Nephron progenitor cell (in vitro differentiated cells): ENCODE results near the gene ASGR2.
"Not testable (repeated sequence)": the region's sequence is repeated elsewhere in the genome, so short reads cannot be mapped to it uniquely, and the experiment has no call there.

Experiments
- DNase-seq: peaks from one replicate; pipeline ENCODE4 v3.0.0; 2021
- H3K27ac Mint-ChIP-seq: 2 replicates; pipeline ENCODE4 v1.8.0; 2021; ENCODE audit warnings: mild to moderate bottlenecking, moderate library complexity, mixed read lengths
- H3K27me3 Mint-ChIP-seq: 2 replicates; pipeline ENCODE4 v1.8.0; 2021; ENCODE audit warnings: mild to moderate bottlenecking, low read depth, mixed read lengths; ENCODE audit not compliant: poor library complexity
- H3K36me3 Mint-ChIP-seq: 2 replicates; pipeline ENCODE4 v1.8.0; 2021; ENCODE audit warnings: low read depth, mixed read lengths
- H3K4me1 Mint-ChIP-seq: 2 replicates; pipeline ENCODE4 v1.8.0; 2021; ENCODE audit warnings: mixed read lengths
- H3K4me3 Mint-ChIP-seq: 2 replicates; pipeline ENCODE4 v1.8.0; 2021; ENCODE audit warnings: mild to moderate bottlenecking, moderate library complexity, mixed read lengths
- H3K9me3 Mint-ChIP-seq: 2 replicates; pipeline ENCODE4 v1.8.0; 2021; ENCODE audit warnings: mild to moderate bottlenecking, moderate library complexity, mixed read lengths
- CTCF ChIP-seq: fragments of 200-600 bp; sonication (generic); IDR thresholded peaks from 2 replicates; pipeline ENCODE4 v1.5.0; 2021; ENCODE audit warnings: antibody characterized with exemption

ASGR2 gene, protein sequence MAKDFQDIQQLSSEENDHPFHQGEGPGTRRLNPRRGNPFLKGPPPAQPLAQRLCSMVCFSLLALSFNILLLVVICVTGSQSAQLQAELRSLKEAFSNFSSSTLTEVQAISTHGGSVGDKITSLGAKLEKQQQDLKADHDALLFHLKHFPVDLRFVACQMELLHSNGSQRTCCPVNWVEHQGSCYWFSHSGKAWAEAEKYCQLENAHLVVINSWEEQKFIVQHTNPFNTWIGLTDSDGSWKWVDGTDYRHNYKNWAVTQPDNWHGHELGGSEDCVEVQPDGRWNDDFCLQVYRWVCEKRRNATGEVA

DNA sequence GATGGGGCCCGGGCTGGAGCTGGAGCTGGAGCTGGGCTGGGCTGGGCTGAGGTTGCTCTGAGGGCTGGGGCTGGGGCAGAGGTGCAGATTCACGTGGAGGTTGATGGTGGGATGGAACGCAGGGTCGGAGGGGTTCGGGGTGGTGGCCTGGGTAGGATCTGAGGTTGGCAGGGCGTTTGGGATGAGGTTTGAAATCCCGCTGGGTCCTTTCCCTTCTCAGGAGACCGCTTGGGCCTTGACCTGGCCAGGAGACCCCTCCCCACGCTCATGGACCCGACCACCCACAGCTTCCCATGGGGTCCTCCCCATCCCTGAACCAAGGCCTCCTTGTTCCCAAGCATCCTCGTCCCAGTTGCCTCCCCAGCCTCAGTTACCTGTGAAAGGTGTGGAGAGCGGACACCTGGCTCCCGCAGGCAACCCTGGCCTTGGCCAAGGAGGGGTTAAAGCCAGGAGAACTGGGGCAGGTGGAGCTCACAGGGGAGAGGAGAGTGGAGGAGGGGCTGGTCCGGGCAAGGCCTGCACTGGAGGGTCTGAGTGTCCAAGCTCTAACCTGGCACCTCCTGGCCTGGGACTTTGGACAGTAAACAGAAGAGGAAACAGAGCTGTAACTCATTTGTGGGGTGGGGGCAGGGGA lies at the start of gene ASGR2:
TSS of gene ASGR2 (minus strand) at position 582 of the 634 bp plus-strand sequence. CDS start 582 bp downstream, outside the sequence.
- H3K36me3 Mint-ChIP-seq, result peaks cover 5% of the 10 kb centered on the region
- H3K9me3 Mint-ChIP-seq, result peaks cover 5% of the 10 kb centered on the region
- DNase-seq, result no peak
- H3K4me1 Mint-ChIP-seq, result peaks cover 25% of the 10 kb centered on the region
- peak within 1 kb of the TSS; percentile 76 for H3K27ac Mint-ChIP-seq
- no peak for TF ChIP-seq CTCF
- H3K27me3 Mint-ChIP-seq, result peaks cover 7% of the 10 kb centered on the region
- H3K4me3 Mint-ChIP-seq, result no peak within 1 kb of the TSS

DNA sequence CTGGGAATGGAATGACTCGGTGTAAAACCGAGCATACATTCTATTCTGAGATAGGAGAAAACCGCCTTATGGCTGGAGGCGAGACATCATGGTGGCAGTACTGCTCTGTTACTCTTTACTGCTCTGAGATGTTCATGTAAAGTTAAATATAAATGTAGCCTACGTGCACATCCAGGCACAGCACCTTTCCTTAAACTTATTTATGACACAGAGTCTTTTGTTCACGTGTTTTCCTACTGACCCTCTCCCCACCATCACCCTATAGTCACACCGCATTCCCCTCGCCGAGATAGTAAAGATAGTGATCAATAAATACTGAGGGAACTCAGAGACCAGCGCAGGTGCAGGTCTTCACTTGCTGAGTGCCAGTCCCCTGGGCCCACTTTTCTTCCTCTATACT lies 44.9 kb upstream of the ASGR2 start:
- H3K4me3 Mint-ChIP-seq, H3K36me3 Mint-ChIP-seq, H3K27ac Mint-ChIP-seq, DNase-seq, H3K9me3 Mint-ChIP-seq: not testable (repeated sequence)
- Mint-ChIP-seq H3K27me3 (peaks cover 11% of the 10 kb centered on the region), H3K4me1 (peaks cover 13% of the 10 kb centered on the region)

GRCh38 chr17:7158424-7158823 lies 43.8 kb upstream of the ASGR2 start:
- not testable (repeated sequence) for H3K36me3 Mint-ChIP-seq, H3K9me3 Mint-ChIP-seq, H3K27ac Mint-ChIP-seq, H3K4me3 Mint-ChIP-seq, DNase-seq
- H3K27me3 Mint-ChIP-seq, result peaks cover 12% of the 10 kb centered on the region
- H3K4me1 Mint-ChIP-seq, result peaks cover 13% of the 10 kb centered on the region

DNA sequence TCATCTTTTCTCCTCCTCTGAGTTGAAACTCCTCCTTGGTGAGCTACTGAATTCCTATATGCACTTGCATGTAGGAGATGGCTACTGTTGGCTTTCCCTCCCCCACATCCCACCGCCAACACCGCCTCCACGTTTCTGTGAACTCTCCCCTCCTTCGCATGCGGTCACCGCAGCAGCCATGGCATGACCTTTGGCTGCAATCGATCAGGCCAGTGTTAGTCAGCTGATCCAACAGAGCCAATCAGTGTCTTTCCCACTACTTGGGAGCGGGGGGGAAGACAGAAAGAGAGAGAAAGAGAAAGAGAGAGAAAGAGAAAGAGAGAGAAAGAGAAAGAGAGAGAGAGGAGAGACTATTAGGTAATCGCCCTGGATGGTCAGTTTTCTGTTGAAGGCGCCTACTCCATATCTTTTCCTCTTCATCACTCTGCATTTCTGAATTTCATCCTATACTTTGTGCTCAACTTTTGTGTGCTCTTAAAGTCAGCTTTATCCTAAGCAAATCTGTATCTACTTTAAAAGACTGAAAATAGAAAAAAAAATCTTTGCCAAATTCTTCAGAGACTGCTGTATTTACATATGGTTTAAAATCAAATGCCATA lies 41.8 kb upstream of the ASGR2 start:
- peaks cover 12% of the 10 kb centered on the region for H3K27me3 Mint-ChIP-seq
- no peak overlapping the region for H3K4me3 Mint-ChIP-seq
- no peaks in the 10 kb centered on the region for H3K36me3 Mint-ChIP-seq
- DNase-seq, result no peak
- H3K4me1 Mint-ChIP-seq, result peaks cover 13% of the 10 kb centered on the region
- TF ChIP-seq CTCF, result no peak
- peaks cover 4% of the 10 kb centered on the region for H3K9me3 Mint-ChIP-seq
- H3K27ac Mint-ChIP-seq, result no peak overlapping the region

GRCh38 chr17:7147772-7148171 lies 33.1 kb upstream of the ASGR2 start:
- no peaks in the 10 kb centered on the region for H3K36me3 Mint-ChIP-seq
- H3K27me3 Mint-ChIP-seq, result peaks cover 9% of the 10 kb centered on the region
- H3K4me1 Mint-ChIP-seq, result peaks cover 32% of the 10 kb centered on the region
- H3K9me3 Mint-ChIP-seq, result no peaks in the 10 kb centered on the region
- no peak overlapping the region for H3K27ac Mint-ChIP-seq
- no peak overlapping the region for H3K4me3 Mint-ChIP-seq
- TF ChIP-seq CTCF, result no peak
- DNase-seq, result no peak

DNA sequence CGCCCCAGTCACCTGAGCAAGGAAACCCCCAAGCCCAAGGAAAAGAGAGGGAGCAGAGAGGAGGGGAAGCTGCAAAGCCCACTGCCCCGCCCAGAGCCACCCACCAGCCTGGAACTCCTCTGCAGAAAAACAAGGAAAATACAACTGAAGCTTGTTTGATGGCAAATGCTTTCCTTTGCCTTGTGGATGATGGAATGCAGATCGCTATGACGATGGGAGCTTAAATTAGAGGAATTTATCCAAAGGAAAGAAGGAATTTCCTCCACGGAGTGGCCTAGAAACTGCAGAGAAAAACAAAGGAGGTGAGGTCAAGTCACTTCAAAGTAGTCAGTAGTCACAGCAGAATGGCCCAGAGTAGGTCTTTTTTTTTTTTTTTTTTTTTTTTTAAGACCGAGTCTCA lies 31.5 kb upstream of the ASGR2 start:
- Mint-ChIP-seq H3K36me3 (no peaks in the 10 kb centered on the region), H3K27ac (peak overlapping the region; percentile 21), H3K9me3 (no peaks in the 10 kb centered on the region), H3K4me1 (peaks cover 42% of the 10 kb centered on the region), H3K4me3 (peak overlapping the region; percentile 45), H3K27me3 (peaks cover 16% of the 10 kb centered on the region)
- no peak for TF ChIP-seq CTCF
- no peak for DNase-seq
